ENCODE results near the gene ARHGAP42. TPM values are rescaled to one million over a fixed set of nuclear protein-coding genes. Genes with fewer than 3 reads are reported as not detected.

ARHGAP42 gene
- total and polyA plus RNA-seq, 11 donors = 3.8 to 12.4 (median 8.6) TPM

DNA sequence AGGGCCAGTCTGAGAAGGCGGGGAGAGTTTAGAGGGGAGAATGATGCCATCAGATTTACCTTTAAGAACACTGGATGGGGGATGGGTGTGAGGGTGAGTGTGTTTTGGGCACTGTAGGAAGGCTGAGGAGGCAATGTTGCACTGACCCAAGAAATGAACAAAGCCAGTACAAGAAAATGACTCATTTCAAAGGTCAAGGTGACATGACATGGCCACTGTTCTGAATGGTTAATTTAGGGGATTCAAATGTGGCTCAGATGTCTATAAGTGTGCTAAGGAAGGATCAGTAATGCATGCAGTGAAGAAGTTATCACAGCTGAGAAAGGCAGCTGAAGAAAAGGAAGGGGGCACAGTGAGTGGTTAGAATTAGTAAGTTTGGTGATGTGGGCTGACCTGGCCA is 312.7 kb downstream of the ARHGAP42 start:
- Histone ChIP-seq H3K27ac (no peak overlapping the region), H3K9me3 (no peaks in the 10 kb centered on the region), H3K27me3 (no peaks in the 10 kb centered on the region), H3K36me3 (no peaks in the 10 kb centered on the region), H3K4me3 (no peak overlapping the region), H3K4me1 (peaks cover 0 to 12% (median 2%) of the 10 kb centered on the region in 12 donors)
- TF ChIP-seq, protein P1, sequence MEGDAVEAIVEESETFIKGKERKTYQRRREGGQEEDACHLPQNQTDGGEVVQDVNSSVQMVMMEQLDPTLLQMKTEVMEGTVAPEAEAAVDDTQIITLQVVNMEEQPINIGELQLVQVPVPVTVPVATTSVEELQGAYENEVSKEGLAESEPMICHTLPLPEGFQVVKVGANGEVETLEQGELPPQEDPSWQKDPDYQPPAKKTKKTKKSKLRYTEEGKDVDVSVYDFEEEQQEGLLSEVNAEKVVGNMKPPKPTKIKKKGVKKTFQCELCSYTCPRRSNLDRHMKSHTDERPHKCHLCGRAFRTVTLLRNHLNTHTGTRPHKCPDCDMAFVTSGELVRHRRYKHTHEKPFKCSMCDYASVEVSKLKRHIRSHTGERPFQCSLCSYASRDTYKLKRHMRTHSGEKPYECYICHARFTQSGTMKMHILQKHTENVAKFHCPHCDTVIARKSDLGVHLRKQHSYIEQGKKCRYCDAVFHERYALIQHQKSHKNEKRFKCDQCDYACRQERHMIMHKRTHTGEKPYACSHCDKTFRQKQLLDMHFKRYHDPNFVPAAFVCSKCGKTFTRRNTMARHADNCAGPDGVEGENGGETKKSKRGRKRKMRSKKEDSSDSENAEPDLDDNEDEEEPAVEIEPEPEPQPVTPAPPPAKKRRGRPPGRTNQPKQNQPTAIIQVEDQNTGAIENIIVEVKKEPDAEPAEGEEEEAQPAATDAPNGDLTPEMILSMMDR (IDR thresholded peaks at IDR 0.05) = no peak
- TF ChIP-seq POLR2A (IDR thresholded peaks at IDR 0.05) = no peak
- intact Hi-C loops (cut with DNase I) = loop anchor here in 4 of 10 donors (5.0 to 10.0 kb wide), 4 partner anchors 125 to 325 kb away; partner anchors contain the start of gene PGR (in 1 of the 4)
- ATAC-seq (no peak), DNase-seq (no peak)
- WGBS, 4 donors = 83 to 100% (median 98%) methylated on average over 1 of the region's 1 CpG

DNA sequence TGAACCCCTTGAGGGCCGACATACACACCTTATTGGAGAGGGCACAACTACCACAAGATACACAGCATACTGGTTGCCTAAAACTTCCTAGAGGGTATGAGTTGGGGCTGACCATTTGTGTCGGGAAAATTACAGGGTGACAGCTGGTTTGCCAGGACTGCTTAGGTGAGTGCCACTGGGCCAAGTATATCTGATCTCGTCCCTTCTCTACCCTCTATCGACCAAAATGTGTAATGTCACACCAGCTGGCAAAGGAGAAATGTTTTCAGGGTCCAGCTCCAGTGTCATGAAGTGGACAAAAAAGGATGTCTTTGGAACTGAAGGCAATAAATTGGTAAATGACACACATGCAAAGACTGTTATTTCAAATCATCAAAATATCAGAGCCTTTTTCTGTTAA is 316.4 kb downstream of the ARHGAP42 start:
- Histone ChIP-seq H3K4me3 (no peak overlapping the region), H3K4me1 (no peaks in the 10 kb centered on the region), H3K27ac (no peak overlapping the region), H3K27me3 (no peaks in the 10 kb centered on the region), H3K36me3 (no peaks in the 10 kb centered on the region), H3K9me3 (no peaks in the 10 kb centered on the region)
- DNase-seq (no peak), ATAC-seq (no peak)
- 84 to 91% (median 86%) methylated on average over 4 of the region's 4 CpGs for WGBS, 4 donors
- TF ChIP-seq, protein P1 (IDR thresholded peaks at IDR 0.05) = no peak
- TF ChIP-seq POLR2A (IDR thresholded peaks at IDR 0.05) = no peak
- intact Hi-C loops (cut with DNase I) = no loop called here

DNA sequence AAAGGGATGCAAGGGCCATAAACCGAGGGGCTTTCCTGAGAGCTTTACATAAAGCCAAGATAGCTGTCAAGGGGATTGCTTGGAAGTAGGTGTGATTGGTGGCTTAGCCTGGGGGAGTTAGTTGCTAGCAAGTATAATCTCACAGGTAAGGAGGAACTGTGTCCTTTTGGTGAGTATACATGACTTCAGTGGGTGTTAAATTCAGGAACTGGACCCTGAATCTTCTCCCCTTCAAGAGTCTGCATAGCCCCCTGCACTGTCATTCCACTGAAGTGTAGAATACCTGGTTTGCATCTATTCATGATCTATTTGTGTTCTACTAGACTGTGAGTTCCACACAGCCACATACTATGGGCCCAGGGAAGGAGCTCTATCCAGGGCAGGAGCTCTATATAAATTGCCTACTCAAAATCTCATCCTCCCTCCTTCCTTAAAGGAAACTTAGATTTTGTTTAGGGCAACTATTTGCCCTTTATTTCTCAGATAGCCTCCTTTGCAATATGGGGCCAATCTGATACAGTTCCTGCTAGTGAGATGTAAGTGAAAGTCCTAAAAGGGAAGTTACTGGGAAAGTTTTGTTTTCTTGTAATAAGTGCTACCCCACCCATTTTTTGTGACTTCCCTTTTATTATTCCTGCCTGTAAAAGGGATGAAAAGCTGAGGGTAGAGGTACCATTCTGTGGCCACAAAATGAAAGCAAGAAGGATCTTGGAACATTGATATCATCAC is 322.0 kb downstream of the ARHGAP42 start:
- no peak overlapping the region for H3K4me3 ChIP-seq
- ATAC-seq = no peak
- TF ChIP-seq, protein P1 (IDR thresholded peaks at IDR 0.05) = no peak
- TF ChIP-seq POLR2A (IDR thresholded peaks at IDR 0.05) = no peak

DNA sequence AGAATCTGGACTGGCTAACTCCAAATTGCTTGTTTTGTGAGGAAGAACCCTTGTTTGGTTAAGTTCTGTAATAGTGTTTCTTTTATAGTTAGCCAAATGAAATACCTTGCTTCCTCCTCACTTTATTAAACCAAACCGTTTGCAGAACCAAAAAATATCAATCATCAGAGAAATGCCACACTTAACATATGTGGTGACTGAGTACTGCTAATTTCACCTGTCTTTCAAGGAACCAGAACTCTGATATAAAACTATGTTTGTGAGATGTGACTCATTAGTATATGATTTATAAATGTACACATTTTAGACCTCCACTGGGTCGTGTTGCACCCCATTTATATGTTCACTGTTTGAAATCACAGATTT is 322.6 kb downstream of the ARHGAP42 start:
- H3K4me3 ChIP-seq = no peak overlapping the region
- no peak for DNase-seq
- no peaks in the 10 kb centered on the region for H3K36me3 ChIP-seq
- intact Hi-C loops (cut with DNase I) = no loop called here
- ATAC-seq = no peak
- WGBS, 4 donors = 49 to 73% (median 63%) methylated on average over 2 of the region's 2 CpGs
- no peak overlapping the region for H3K27ac ChIP-seq
- H3K9me3 ChIP-seq = no peaks in the 10 kb centered on the region
- no peak for TF ChIP-seq POLR2A (IDR thresholded peaks at IDR 0.05)
- TF ChIP-seq, protein P1 (IDR thresholded peaks at IDR 0.05) = no peak
- peaks cover 0 to 7% (median 0%) of the 10 kb centered on the region in 12 donors for H3K4me1 ChIP-seq
- no peaks in the 10 kb centered on the region for H3K27me3 ChIP-seq

More for the DNA sequence above, 322.0 kb downstream of the ARHGAP42 start:
- H3K4me1 ChIP-seq = peaks cover 0 to 7% (median 0%) of the 10 kb centered on the region in 12 donors
- no peaks in the 10 kb centered on the region for H3K27me3 ChIP-seq
- intact Hi-C loops (cut with DNase I) = no loop called here
- no peaks in the 10 kb centered on the region for H3K36me3 ChIP-seq
- no peaks in the 10 kb centered on the region for H3K9me3 ChIP-seq
- H3K27ac ChIP-seq = no peak overlapping the region
- 38 to 100% (median 93%) methylated on average over 1 of the region's 1 CpG for WGBS, 4 donors
- DNase-seq = no peak
